SU-DHL-6 (cell line): Measurements from ENCODE around the gene TTC38.

Experiments
- CTCF ChIP-seq: fragments of 200-600 bp; sonication (generic); IDR thresholded peaks from one replicate; pipeline ENCODE4 v1.5.1; 2017; ENCODE audit warnings: antibody characterized with exemption, mild to moderate bottlenecking, low read length, moderate library complexity; ENCODE audit not compliant: insufficient read depth, poor library complexity, severe bottlenecking
- EZH2phosphoT487 ChIP-seq: fragments of 200-600 bp; sonication (generic), shearing (Covaris generic); conservative IDR thresholded peaks from 2 replicates; pipeline ENCODE4 v1.6.1; 2018; ENCODE audit warnings: mild to moderate bottlenecking, antibody characterized with exemption, low read length, moderate library complexity, mixed read lengths

- TF ChIP-seq CTCF = no peak
- no peak for TF ChIP-seq EZH2phosphoT487
These were observed 11.1 kb downstream of the TTC38 start for GRCh38 chr22:46278656-46279645.
